GM18907 (cell line): ENCODE measurements around the gene LUZP2.

Source experiments
- ATAC-seq: cut with Tn5 transposase; IDR thresholded peaks from one replicate; pipeline ENCODE4 v1.9.1; 2021; ENCODE audit warnings: mild to moderate bottlenecking, moderate library complexity; ENCODE audit not compliant: unreplicated experiment

The LUZP2 gene

GRCh38 chr11:24560324-24560723 is 63.5 kb downstream of the LUZP2 start:
- ATAC-seq = no peak

- ATAC-seq = no peak
These were observed 70.5 kb downstream of the LUZP2 start for GRCh38 chr11:24567380-24567779.

- ATAC-seq = no peak
These were observed 75.5 kb downstream of the LUZP2 start for GRCh38 chr11:24572376-24572775.

- no peak for ATAC-seq
These were observed 77.6 kb downstream of the LUZP2 start for GRCh38 chr11:24574461-24574860.

DNA sequence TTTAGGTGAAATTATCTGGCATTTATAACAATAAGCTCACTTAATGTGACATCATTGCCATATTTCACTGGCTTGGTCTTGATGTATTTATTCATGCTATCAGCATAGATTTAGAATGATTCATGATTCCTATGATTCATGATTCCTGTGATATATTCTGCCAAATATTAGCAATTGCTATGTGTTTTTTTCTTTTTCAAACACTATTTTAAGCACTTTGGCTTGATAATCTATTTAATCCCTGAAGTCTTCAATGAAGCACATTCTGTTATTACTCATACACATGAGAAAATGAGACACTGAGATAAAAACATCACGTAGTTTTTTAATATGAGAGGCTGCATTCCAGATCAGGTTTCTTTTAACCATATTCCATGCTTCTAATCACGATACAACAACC is 78.5 kb downstream of the LUZP2 start:
- no peak for ATAC-seq

GRCh38 chr11:24585192-24585591 is 88.3 kb downstream of the LUZP2 start:
- ATAC-seq = no peak

DNA sequence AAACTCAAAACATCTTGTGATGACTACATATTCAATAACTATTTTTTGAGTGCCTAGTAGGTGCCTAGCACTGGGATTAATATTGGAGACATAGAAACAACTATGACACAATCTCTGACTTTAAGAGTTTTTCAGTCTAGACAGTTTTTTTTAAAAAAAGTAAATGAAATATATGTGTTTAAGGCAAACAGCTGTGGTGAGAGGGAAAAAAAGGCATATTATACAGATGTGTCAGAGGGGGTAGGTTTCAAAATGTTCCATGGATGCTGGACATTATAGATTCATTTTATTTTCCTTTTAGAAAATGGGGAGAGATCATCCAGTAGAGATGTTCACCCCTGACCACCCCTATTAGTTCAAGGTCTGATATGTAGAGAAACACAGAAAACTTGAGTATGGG is 90.8 kb downstream of the LUZP2 start:
- ATAC-seq = no peak

DNA sequence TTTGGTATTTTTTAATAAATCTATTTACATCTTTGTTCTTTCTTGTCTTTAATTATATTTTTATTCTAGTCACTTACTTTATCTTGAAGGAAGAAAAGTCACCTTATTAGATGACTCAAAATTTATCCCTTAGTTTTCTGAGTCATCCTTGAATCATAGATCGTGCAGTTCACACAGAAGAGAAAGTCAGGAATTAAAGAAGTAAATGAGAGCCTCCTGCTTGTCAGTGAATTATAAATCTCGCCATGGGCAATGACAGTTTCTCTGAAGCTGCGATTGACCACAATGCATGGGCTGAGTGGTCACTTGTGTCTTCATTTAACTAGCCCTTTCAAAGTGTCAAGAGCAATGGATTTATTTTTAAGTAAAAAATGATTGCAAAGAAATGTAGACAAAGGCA is 91.2 kb downstream of the LUZP2 start:
- no peak for ATAC-seq

GRCh38 chr11:24589064-24589463 is 92.2 kb downstream of the LUZP2 start:
- no peak for ATAC-seq

GRCh38 chr11:24591283-24591682 is 94.4 kb downstream of the LUZP2 start:
- no peak for ATAC-seq

DNA sequence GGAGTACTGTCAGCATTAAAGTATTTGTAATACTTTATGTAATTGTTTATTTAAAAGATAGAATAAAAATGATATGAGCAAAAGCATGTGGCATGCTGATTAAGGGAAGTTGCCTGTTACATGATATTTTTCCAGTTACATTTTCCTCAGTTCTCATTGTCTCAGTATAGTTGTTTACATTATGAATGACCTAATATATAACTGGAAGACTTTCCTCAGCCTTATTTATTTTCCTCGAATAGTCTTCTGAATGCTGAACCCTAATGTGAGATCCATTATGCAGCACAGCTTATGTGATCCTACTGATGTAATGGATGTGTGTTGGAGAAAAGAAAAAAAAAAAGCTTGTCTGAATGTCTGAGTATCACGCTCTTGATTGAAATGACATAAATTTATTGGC is 95.5 kb downstream of the LUZP2 start:
- ATAC-seq = no peak

DNA sequence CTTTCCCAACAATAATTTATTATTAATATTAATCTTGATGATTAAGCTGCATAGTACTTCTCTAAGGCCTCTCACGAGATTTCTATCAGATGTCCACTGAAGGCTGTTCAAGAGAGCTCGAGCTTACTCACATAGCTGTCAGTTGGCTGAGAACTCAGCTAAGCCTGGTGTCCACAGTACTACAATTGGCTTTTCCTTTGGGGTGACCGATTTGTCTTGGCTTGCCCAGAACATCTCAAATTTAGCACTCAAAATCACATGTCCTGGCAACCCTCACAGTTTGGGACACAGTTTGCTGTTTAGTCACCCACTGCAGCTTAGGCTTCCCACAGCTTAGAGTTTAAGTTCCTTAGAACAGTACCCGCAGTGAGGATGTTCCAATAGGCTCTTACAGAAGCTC is 96.5 kb downstream of the LUZP2 start:
- no peak for ATAC-seq

- ATAC-seq = no peak
These were observed 97.5 kb downstream of the LUZP2 start for GRCh38 chr11:24594401-24594800.

- ATAC-seq = no peak
These were observed 101.8 kb downstream of the LUZP2 start for GRCh38 chr11:24598641-24599040.

GRCh38 chr11:24609192-24610119 is 112.6 kb downstream of the LUZP2 start:
- ATAC-seq = no peak

DNA sequence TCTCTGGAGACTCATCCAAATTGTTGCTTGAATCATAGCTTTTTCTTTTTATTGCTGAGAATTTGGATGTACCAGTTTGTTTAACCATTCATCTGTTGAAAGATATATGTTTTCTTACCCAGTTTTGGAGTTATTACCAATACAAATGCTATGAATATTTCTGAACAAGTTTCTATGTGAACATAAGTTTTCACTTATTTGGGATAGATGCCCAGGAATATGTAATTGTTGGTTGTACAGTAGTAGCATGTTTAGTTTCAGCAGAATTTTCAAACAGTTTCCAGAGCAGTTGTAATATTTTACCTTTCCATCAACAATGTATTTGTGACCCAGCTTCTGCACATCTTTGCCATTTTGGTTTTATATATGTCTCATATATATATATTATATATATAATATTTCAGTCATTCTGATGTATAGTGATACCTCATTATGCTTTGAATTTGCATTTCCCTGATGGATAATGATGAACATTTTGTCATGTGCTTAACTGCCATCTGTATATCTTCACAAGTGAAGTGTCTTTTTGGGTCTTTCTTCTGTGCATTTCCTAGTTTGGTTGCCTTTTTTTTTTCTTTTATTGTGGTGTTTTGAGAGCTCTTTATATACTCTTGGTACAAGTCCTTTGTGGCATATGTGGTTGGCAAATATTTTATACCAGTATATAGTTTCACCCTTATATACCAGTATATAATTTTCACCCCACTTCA is 118.8 kb downstream of the LUZP2 start:
- ATAC-seq = no peak

- no peak for ATAC-seq
These were observed 121.0 kb downstream of the LUZP2 start for GRCh38 chr11:24617856-24618255.

- no peak for ATAC-seq
These were observed 123.0 kb downstream of the LUZP2 start for GRCh38 chr11:24619900-24620299.

DNA sequence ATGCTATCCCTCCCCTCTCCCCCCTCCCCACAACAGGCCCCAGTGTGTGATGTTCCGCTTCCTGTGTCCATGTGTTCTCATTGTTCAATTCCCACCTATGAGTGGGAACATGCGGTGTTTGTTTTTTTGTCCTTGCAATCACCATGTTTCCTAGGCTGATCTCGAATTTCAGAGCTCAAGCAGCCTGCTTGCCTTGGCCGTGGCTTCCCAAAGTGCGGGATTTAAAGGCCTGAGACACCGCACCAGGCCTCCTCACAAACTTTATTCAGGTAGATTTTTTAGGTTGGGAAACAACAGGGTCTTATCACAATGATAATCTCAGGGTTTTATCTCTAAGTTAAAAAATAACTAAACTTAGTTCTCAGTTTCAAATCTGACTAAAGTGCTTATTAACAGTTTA is 125.4 kb downstream of the LUZP2 start:
- ATAC-seq = no peak

DNA sequence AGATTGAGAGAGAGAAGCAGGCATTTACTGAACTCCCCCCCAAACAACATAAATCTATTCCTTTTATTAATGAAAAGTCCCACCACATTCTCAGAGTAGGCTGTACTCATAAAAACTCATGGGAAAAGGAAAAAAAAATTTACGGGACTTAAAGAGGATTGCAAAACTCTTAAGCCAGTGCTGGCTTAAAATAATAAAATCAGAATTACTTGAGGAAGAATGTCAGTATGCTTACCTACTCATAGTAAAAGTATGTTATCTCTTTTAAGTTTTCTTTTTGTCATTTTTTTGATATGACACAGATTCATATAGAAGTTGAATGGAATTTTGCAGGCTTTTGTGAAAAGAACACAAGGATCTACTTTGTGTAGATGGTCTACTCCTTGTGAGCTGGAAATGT is 126.3 kb downstream of the LUZP2 start:
- no peak for ATAC-seq

DNA sequence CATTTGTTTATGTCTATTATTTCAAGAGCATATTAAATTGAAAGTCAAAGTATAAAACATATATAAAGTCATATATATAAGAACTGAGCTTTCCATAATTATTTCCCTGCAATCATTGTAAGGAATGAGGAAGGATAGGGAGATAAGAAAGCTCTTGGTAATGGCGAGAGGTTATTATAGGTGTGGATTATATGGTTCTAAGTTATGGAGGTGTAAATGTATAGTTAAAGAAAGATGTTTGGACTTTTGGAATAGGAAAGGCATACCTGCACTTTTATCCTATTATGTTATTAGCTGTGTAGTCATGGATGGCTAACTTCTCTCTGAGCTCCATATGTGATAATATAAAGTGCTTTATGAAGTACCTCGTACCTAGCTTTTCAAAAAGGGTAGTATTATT is 127.6 kb downstream of the LUZP2 start:
- no peak for ATAC-seq

GRCh38 chr11:24625975-24626374 is 129.1 kb downstream of the LUZP2 start:
- no peak for ATAC-seq
